Stimulated activated CD4-positive, alpha-beta T cell treated with anti-CD3 and anti-CD28 coated beads, Interleukin-4, amount 100 ng/mL, for 48 hours (primary cell): ENCODE data around the gene DLG4.

Source experiments
- DNase-seq, 2 donors: peaks; one replicate each; pipeline ENCODE4 v3.0.0-alpha.2; 2020; ENCODE audit warnings: low read depth in 2 of 2

DLG4 gene

GRCh38 chr17:7156342-7156940, 63.2 kb downstream of the DLG4 start:
- no peak for DNase-seq

GRCh38 chr17:7147772-7148171, 71.9 kb downstream of the DLG4 start:
- no peak for DNase-seq

- DNase-seq: no peak
Observed at GRCh38 chr17:7146115-7146514, 73.5 kb downstream of the DLG4 start.

GRCh38 chr17:7144213-7144612, 75.4 kb downstream of the DLG4 start:
- DNase-seq: no peak

GRCh38 chr17:7141824-7142223, 77.8 kb downstream of the DLG4 start:
- no peak for DNase-seq

- no peak for DNase-seq
Observed at GRCh38 chr17:7139400-7139799, 80.2 kb downstream of the DLG4 start.

- no peak for DNase-seq
Observed at GRCh38 chr17:7138800-7139381, 80.7 kb downstream of the DLG4 start.

- no peak for DNase-seq
Observed at GRCh38 chr17:7137171-7137943, 82.3 kb downstream of the DLG4 start.
